22Rv1 (cell line): ENCODE data around the gene DIP2C.
"Not testable (repeated sequence)": the region's sequence is repeated elsewhere in the genome, so short reads cannot be mapped to it uniquely, and the experiment has no call there.

ENCODE experiments used
- H3K27ac ChIP-seq: fragments of 450-650 bp; 2 replicates; pipeline ENCODE4 v1.5.1; 2017
- CTCF ChIP-seq: fragments of 450-650 bp; IDR thresholded peaks from 2 replicates; pipeline ENCODE4 v1.5.1; 2017; ENCODE audit warnings: mild to moderate bottlenecking
- ZFX ChIP-seq: fragments of 450-650 bp; IDR thresholded peaks from 2 replicates; pipeline ENCODE4 v1.6.1; 2017; ENCODE audit warnings: antibody characterized with exemption, borderline replicate concordance

DIP2C gene

GRCh38 chr10:585502-585901 lies 104.0 kb downstream of the DIP2C start:
- TF ChIP-seq ZFX (no peak), CTCF (0 out of 2 replicates have a peak, but pooled peaks have one; percentile 12)
- H3K27ac ChIP-seq: no peak overlapping the region

- H3K27ac ChIP-seq: not testable (repeated sequence)
These were observed 104.8 kb downstream of the DIP2C start for GRCh38 chr10:584497-585290.

GRCh38 chr10:583433-583832 lies 106.0 kb downstream of the DIP2C start:
- H3K27ac ChIP-seq: no peak overlapping the region
- TF ChIP-seq ZFX: no peak
- no peak for TF ChIP-seq CTCF

- TF ChIP-seq ZFX (no peak), CTCF (no peak)
These were observed 107.6 kb downstream of the DIP2C start for GRCh38 chr10:581776-582330.

GRCh38 chr10:580778-581177 lies 108.7 kb downstream of the DIP2C start:
- TF ChIP-seq CTCF (no peak), ZFX (no peak)
- H3K27ac ChIP-seq: no peak overlapping the region

More at GRCh38 chr10:581776-582330, 107.6 kb downstream of the DIP2C start:
- H3K27ac ChIP-seq: no peak overlapping the region

- H3K27ac ChIP-seq: no peak overlapping the region
- TF ChIP-seq CTCF (no peak), ZFX (no peak)
These were observed 113.4 kb downstream of the DIP2C start for GRCh38 chr10:576130-576465.

- H3K27ac ChIP-seq: no peak overlapping the region
- TF ChIP-seq ZFX (no peak), CTCF (no peak)
These were observed 113.9 kb downstream of the DIP2C start for GRCh38 chr10:575402-576129.
